Ishikawa (cell line): ENCODE results near the gene ZNF213.

ENCODE experiments used
- RAD21 ChIP-seq: IDR thresholded peaks from 2 replicates; pipeline ENCODE4 v1.6.1; 2012; ENCODE audit warnings: low read depth
- REST ChIP-seq: IDR thresholded peaks from 2 replicates; pipeline ENCODE4 v1.6.1; 2012; ENCODE audit warnings: low read depth, mild to moderate bottlenecking
- TAF1 ChIP-seq: IDR thresholded peaks from 2 replicates; pipeline ENCODE4 v1.6.1; 2012; ENCODE audit warnings: low read depth, mild to moderate bottlenecking
- TEAD4 ChIP-seq: IDR thresholded peaks from 2 replicates; pipeline ENCODE4 v1.6.1; 2012

GRCh38 chr16:3140603-3141427 is 6.0 kb downstream of the ZNF213 start:
- TF ChIP-seq RAD21 (no peak), TAF1 (no peak), REST (no peak), TEAD4 (no peak)
